Fibroblast of skin of right quadriceps (primary cell): ENCODE measurements around the gene CORO2B.
A peak's percentile ranks its signal among the peaks of the same experiment; 100 is the strongest.
"Not testable (repeated sequence)": the region's sequence is repeated elsewhere in the genome, so short reads cannot be mapped to it uniquely, and the experiment has no call there.

Experiments used
- DNase-seq: peaks from one replicate; pipeline ENCODE4 v3.0.0-alpha.2; 2013

Gene CORO2B

DNA sequence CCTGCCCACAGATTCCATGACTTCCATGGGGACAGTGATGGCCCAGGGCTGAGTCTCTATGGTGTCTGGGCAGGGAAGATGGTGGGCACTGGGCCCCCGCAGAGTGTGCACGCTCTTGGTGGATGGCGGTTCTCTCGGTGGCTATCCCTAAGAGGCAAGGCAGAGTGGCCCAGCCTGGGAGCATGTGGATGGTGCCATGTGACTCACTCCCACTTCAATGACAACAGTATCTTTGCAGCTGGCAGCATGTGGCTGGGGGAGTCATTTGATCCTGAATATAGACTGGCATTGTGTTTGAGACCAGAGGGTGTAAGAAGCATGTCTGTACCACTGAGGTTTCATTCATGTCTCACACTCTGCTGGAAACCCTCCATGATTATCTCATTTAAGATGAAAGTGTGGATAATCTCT, 101.2 kb downstream of the CORO2B start:
- no peak for DNase-seq

DNA sequence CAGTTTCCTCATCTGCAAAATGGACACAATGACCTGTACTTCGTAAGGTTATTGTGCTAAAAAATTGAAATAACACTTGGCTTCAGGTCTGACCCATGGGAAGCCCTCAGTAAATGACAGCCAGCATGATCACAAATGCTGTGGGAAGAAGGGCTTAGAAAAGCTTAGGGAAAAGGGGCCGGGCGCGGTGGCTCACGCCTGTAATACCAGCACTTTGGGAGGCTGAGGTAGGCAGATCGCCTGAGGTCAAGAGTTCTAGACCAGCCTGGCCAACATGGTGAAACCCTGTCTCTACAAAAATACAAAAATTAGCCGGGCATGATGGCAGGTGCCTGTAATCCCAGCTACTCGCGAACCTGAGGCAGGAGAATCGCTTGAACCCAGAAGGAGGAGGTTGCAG, 102.0 kb downstream of the CORO2B start:
- not testable (repeated sequence) for DNase-seq

GRCh38 chr15:68681836-68682235, 103.0 kb downstream of the CORO2B start:
- DNase-seq = no peak

DNA sequence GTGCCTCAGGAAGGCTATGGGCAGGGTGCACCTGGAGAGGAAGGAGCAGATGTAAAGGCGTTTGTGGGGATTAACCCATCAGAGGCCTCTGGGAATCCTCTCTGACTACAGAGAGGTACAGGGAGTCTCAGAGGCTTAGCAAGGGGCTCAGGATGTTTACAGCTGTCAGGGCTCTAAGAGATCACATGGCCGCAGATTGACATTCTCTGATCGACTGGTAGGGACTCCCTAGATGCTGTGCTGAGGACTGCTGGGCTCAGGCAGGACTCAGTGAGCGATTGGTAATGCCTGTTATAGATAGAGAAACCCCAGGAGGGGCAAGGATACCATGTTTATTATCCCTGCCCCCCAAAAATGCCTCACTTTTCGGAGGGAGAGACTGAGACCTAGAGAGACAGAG, 103.5 kb downstream of the CORO2B start:
- DNase-seq = no peak

GRCh38 chr15:68683026-68683425, 104.2 kb downstream of the CORO2B start:
- DNase-seq = no peak

DNA sequence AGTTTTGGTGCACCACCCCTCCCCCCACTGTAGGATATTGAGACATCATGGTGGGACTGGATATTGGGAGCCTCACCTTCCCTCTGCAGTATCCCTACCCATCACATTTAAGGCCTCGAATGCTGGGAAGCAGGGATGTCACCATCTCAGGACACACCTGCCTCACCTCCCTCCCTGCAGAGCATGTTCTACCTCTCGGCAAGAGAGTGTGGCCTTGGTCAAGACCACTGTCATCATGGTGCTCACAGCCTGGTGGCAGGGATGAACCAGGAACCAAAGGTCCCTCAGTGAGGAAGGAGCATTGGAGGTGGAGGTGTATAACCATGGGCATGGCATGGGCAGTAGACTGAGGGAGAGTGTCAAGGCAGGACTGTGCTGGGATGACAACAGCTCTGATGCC, 104.8 kb downstream of the CORO2B start:
- DNase-seq = no peak

DNA sequence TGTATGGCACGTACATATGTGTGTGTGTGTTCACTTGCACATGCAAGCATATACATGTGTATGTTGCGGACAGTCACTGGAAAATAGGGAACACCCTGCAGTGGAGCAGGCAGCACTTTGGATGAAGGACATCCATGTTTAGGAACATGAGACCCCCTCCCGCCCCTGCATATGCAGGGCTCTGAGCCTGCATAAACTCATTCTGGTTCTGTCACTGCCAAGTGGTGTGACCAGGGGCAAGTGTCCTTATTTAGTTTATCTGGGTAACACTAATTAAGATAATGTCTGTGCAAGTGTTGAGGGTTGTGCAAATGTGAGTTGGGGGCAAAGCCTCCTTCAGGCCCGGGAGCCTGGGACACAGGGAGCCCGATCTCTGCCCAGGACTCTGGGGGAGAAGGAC, 105.7 kb downstream of the CORO2B start:
- DNase-seq = no peak

- DNase-seq = no peak
Observed at GRCh38 chr15:68687136-68687735, 108.4 kb downstream of the CORO2B start.

GRCh38 chr15:68691705-68692104, 112.9 kb downstream of the CORO2B start:
- DNase-seq = peak; percentile 14

- DNase-seq = peak; percentile 51
Observed at GRCh38 chr15:68693071-68693470, 114.3 kb downstream of the CORO2B start.

DNA sequence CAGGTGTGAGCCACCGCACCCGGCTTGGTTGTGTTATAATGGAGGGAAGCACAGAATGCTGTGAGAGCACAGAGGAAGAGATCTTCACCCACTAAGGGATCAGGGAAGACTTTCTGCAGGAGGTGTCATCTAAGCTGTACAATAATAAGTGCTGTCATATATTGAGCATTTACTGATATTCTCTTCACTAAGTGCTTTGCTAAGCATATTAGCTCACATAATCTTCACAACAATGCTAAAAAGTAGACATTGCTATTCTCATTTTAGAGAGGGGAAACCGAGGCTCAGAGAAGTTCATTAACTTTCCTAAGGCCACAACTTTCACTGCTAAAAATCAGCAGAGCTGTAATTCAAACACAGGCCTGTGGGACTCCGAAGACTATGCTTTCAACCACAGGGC, 115.3 kb downstream of the CORO2B start:
- DNase-seq = no peak

DNA sequence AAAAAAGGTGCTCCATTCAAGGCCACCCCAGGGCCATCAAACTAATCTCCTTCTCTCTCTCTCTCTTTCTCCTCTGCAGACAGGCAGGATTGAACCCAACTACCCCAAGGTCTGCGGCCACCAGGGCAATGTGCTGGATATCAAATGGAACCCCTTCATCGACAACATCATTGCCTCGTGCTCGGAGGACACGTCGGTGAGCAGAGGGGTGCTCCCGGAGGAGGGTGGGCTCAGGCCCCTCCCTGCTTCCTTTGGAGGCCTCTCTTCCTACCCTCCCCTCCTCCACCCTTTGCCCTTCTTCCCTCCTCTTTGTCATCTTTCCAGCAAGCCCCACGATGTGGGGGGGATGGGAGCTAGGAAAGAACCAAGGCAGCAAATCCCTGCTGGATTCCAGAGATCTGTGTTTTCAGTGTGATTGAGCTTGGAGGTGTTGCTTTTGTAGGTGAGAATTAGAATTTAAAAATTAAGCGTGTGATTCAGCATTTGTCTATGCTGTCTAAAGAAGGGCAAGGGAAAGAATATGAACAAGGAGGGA, 116.3 kb downstream of the CORO2B start:
- DNase-seq = no peak

- peak; percentile 45 for DNase-seq
Observed at GRCh38 chr15:68696414-68697363, 117.9 kb downstream of the CORO2B start.

DNA sequence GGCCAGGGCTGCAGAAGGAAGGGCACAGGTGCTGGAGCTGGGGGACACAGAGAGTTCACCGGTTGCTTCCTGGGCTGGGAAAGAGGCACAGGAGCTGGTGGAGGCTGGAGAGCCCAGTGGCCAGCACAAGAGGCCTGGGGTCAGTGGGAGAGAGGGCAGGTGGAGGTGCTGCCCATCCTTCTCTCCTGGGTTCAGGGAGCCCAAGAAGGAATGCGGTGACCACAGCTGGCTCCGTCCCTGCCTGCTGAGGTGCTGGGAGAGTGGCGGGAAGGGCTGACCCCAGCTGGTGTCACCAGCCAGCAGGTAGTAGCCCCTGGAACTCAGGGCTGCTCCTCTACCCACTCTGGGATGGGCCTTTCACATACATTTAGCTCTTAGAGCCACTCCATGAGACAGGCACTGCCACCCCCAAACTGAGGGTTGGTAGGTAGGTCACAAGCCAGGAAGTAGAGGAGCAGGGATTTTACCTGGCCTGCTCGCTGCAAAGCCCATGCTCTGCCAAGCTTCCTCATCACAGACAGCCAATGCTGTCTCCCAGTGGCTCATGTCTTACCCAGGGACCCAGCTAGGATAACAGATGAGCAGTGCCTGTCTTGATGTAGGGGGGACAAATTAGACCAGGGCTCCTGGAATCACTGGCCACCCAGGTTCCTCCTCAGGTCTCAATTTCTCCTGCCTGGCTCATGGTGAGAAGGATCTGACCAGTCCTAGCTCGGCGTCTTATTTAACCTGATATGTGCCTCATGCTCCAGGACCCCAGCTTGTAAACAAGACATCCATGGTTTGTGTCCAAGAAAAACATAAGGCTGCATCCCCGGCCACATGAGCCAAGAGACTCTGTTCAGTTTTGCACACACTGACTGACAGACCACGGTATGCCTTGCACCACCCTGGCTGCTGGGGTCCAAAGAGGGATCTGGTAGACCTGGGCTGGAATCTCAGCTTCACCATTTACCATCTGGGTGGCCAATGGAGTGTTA, 119.2 kb downstream of the CORO2B start:
- DNase-seq = no peak

DNA sequence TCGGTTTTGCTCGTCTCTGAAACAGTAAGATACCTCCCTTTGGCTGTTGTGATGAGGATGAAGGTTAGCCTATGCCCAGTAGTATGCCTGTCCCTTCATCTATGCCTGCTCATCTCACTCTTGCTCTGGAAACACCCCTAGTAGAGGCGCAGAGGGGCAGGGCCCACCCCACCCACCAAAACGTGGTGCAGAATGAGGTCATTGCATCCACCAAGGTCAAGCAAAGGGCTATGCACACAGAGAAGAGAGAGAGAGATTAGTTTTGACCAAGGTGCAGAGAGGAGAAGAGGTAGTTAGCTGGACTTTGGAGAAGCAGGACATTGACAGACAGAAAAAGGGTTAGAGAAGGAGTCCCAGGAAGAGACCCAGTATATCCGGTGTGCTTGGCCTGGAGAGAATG, 119.9 kb downstream of the CORO2B start:
- DNase-seq = no peak

DNA sequence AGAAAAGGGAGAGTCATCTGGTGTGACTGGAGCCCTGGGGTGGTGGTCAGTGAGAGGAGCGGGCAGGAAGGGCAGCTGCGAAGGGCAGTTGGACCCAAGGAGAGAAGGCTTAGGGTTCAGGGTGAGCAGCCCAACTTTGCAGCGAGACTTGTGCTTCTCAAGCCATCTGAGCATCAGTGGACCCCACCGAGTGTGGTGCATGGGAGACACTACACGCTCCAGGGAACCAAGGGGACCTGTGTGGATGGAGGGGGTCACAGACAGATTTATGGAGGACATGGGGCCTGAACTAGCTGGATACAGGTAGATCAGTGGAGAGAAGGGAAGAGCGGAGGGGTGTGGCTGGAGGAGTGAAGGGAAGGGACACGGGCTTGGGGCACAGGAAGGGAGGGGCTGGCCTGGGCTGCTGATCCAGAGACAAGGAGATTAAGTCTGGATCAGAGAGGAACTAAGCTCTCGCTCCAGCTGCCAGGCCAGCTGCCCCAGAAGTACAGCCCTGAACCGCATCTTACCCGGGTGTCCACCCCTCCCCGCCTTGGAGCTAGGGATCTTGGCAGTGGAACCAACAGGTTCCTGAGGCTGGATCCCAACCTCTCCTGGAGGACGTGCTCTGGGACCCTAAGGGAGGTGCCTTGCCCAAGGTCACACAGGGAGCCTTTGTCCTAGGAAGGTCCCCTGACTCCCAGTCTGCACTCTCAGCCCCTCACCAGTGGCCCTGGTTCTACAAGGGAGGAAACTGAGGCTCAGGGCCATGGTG, 120.5 kb downstream of the CORO2B start:
- no peak for DNase-seq

- DNase-seq = no peak
Observed at GRCh38 chr15:68699881-68700454, 121.2 kb downstream of the CORO2B start.

- DNase-seq = peak; percentile 76
Observed at GRCh38 chr15:68700455-68701123, 121.8 kb downstream of the CORO2B start.

GRCh38 chr15:68701886-68702285, 123.1 kb downstream of the CORO2B start:
- no peak for DNase-seq

- peak; percentile 23 for DNase-seq
Observed at GRCh38 chr15:68704496-68705021, 125.8 kb downstream of the CORO2B start.

GRCh38 chr15:68706256-68706655, 127.5 kb downstream of the CORO2B start:
- no peak for DNase-seq
